Endothelial cell of umbilical vein (primary cell): ENCODE measurements around the gene TWIST2.

Experiments
- CTCF ChIP-seq, 2 donors: IDR thresholded peaks; 1 replicate in 1 of 2; 2 replicates in 1 of 2; pipeline ENCODE4 v1.5.1; 2011; ENCODE audit warnings: low read length in 2 of 2, mild to moderate bottlenecking in 2 of 2, moderate library complexity in 2 of 2, control low read depth in 1 of 2, inconsistent platforms in 1 of 2, low read depth in 1 of 2; ENCODE audit not compliant: insufficient read depth in 1 of 2; ENCODE audit errors: extremely low read depth in 1 of 2
- EZH2 ChIP-seq: IDR thresholded peaks from 2 replicates; pipeline ENCODE4 v1.6.1; 2012; ENCODE audit warnings: borderline replicate concordance, low read depth, mild to moderate bottlenecking, moderate library complexity, low read length, inconsistent platforms; ENCODE audit not compliant: severe bottlenecking
- MAX ChIP-seq: IDR thresholded peaks from 2 replicates; pipeline ENCODE4 v1.6.1; 2011; ENCODE audit not compliant: insufficient read depth, insufficient read length
- POLR2A ChIP-seq: IDR thresholded peaks from 2 replicates; pipeline ENCODE4 v1.6.1; 2012; ENCODE audit warnings: low read depth, mild to moderate bottlenecking, control low read depth, low read length

- TF ChIP-seq POLR2A (no peak), CTCF (IDR thresholded peaks at IDR 0.05; ENCODE audit: extremely low read depth in 1 of 2, insufficient read depth in 1 of 2, low read depth in 1 of 2, low read length in 2 of 2) (no peak), MAX (no peak), EZH2 (no peak)
Measured at GRCh38 chr2:238916875-238917590, 69.1 kb downstream of the TWIST2 start.
